Non-pigmented ciliary epithelial cell (primary cell): ENCODE measurements around the gene LRRC46.

ENCODE experiments used
- DNase-seq: peaks from one replicate; pipeline ENCODE4 v3.0.0-alpha.2; 2010; ENCODE audit warnings: low read depth

Gene LRRC46

GRCh38 chr17:47808830-47809480 is 22.5 kb upstream of the LRRC46 start:
- no peak for DNase-seq

- peak; percentile 72 for DNase-seq
Observed at GRCh38 chr17:47810200-47810821, 21.2 kb upstream of the LRRC46 start.

GRCh38 chr17:47810901-47811635 is 20.4 kb upstream of the LRRC46 start:
- no peak for DNase-seq

GRCh38 chr17:47811709-47812108 is 19.8 kb upstream of the LRRC46 start:
- no peak for DNase-seq

GRCh38 chr17:47812146-47812920 is 19.1 kb upstream of the LRRC46 start:
- DNase-seq = no peak

- DNase-seq = no peak
Observed at GRCh38 chr17:47813077-47813476, 18.4 kb upstream of the LRRC46 start.

GRCh38 chr17:47813512-47814031 is 17.9 kb upstream of the LRRC46 start:
- DNase-seq = no peak

- DNase-seq = no peak
Observed at GRCh38 chr17:47815106-47815918, 16.2 kb upstream of the LRRC46 start.

GRCh38 chr17:47816111-47816735 is 15.2 kb upstream of the LRRC46 start:
- DNase-seq = no peak

GRCh38 chr17:47816947-47817346 is 14.5 kb upstream of the LRRC46 start:
- DNase-seq = no peak

GRCh38 chr17:47818002-47818695 is 13.3 kb upstream of the LRRC46 start:
- no peak for DNase-seq

- DNase-seq = no peak
Observed at GRCh38 chr17:47819475-47819874, 12.0 kb upstream of the LRRC46 start.

GRCh38 chr17:47820033-47820789 is 11.3 kb upstream of the LRRC46 start:
- DNase-seq = no peak

GRCh38 chr17:47821031-47821423 is 10.4 kb upstream of the LRRC46 start:
- no peak for DNase-seq

GRCh38 chr17:47821424-47822391 is 9.8 kb upstream of the LRRC46 start, which contains the start of gene OSBPL7:
TSS of gene OSBPL7 (minus strand) at chr17:47821794. CDS start at chr17:47820278, 1,516 bp downstream.
- peak; percentile 44 for DNase-seq

GRCh38 chr17:47822785-47823184 is 8.7 kb upstream of the LRRC46 start:
- DNase-seq = no peak

GRCh38 chr17:47823519-47823918 is 8.0 kb upstream of the LRRC46 start:
- no peak for DNase-seq

- no peak for DNase-seq
Observed at GRCh38 chr17:47829870-47830269, 1.6 kb upstream of the LRRC46 start.
